Stimulated activated CD4-positive, alpha-beta T cell treated with anti-CD3 and anti-CD28 coated beads, Interleukin-1b, Interleukin-23, amount 100 ng/mL, for 4 hours (primary cell): ENCODE measurements around the gene PCSK6.
"Not testable (repeated sequence)": the region's sequence is repeated elsewhere in the genome, so short reads cannot be mapped to it uniquely, and the experiment has no call there.

Experiments
- DNase-seq, 2 donors: peaks; one replicate each; pipeline ENCODE4 v3.0.0-alpha.2; 2020; ENCODE audit warnings: low read depth in 2 of 2

Gene PCSK6

GRCh38 chr15:101463270-101463669, 26.2 kb downstream of the PCSK6 start:
- DNase-seq = no peak

GRCh38 chr15:101461097-101461496, 28.4 kb downstream of the PCSK6 start:
- DNase-seq = no peak

- DNase-seq = no peak
These were observed 29.8 kb downstream of the PCSK6 start for GRCh38 chr15:101459579-101460300.

- no peak for DNase-seq
These were observed 30.5 kb downstream of the PCSK6 start for GRCh38 chr15:101458908-101459578.

GRCh38 chr15:101458158-101458900, 31.2 kb downstream of the PCSK6 start:
- DNase-seq = no peak

- DNase-seq = no peak
These were observed 31.8 kb downstream of the PCSK6 start for GRCh38 chr15:101457696-101458095.

- no peak for DNase-seq
These were observed 33.3 kb downstream of the PCSK6 start for GRCh38 chr15:101456057-101456739.

GRCh38 chr15:101455291-101456025, 34.0 kb downstream of the PCSK6 start:
- DNase-seq = no peak

GRCh38 chr15:101454781-101455180, 34.7 kb downstream of the PCSK6 start:
- DNase-seq = not testable (repeated sequence)

- no peak for DNase-seq
These were observed 35.1 kb downstream of the PCSK6 start for GRCh38 chr15:101454365-101454764.

- no peak for DNase-seq
These were observed 36.1 kb downstream of the PCSK6 start for GRCh38 chr15:101453123-101454120.

GRCh38 chr15:101452572-101452971, 36.9 kb downstream of the PCSK6 start:
- no peak for DNase-seq

GRCh38 chr15:101451846-101452245, 37.7 kb downstream of the PCSK6 start:
- no peak for DNase-seq

GRCh38 chr15:101451266-101451799, 38.2 kb downstream of the PCSK6 start:
- DNase-seq = no peak

GRCh38 chr15:101450403-101451265, 38.9 kb downstream of the PCSK6 start:
- DNase-seq = no peak

- no peak for DNase-seq
These were observed 39.8 kb downstream of the PCSK6 start for GRCh38 chr15:101449471-101450402.

GRCh38 chr15:101448336-101448735, 41.2 kb downstream of the PCSK6 start:
- DNase-seq = no peak

GRCh38 chr15:101447561-101448071, 41.9 kb downstream of the PCSK6 start:
- no peak for DNase-seq
